ENCODE data around the gene NFILZ.
A peak's percentile ranks its signal among the peaks of the same experiment; 100 is the strongest.

NFILZ gene

DNA sequence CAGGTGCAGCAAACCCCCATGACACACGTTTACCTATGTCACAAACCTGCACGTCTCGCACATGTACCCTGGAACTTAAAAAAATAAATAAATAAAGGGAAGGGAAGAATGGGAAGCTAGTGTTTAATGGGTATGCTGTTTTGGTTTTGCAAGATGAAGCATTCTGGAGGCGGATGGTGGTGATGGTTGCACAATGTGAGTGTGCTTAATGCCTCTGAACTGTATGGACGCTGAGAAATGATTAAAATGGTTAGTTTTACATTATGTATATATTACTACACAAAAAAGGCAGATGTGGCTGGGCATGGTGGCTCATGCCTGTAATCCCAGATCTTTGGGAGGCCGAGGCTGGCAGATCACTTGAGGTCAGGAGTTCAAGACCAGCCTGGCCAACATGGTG, 17.8 kb downstream of the NFILZ start:
- no peak overlapping the region for H3K27ac ChIP-seq
- TF ChIP-seq, protein P1, sequence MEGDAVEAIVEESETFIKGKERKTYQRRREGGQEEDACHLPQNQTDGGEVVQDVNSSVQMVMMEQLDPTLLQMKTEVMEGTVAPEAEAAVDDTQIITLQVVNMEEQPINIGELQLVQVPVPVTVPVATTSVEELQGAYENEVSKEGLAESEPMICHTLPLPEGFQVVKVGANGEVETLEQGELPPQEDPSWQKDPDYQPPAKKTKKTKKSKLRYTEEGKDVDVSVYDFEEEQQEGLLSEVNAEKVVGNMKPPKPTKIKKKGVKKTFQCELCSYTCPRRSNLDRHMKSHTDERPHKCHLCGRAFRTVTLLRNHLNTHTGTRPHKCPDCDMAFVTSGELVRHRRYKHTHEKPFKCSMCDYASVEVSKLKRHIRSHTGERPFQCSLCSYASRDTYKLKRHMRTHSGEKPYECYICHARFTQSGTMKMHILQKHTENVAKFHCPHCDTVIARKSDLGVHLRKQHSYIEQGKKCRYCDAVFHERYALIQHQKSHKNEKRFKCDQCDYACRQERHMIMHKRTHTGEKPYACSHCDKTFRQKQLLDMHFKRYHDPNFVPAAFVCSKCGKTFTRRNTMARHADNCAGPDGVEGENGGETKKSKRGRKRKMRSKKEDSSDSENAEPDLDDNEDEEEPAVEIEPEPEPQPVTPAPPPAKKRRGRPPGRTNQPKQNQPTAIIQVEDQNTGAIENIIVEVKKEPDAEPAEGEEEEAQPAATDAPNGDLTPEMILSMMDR (IDR thresholded peaks at IDR 0.05): no peak
- TF ChIP-seq ZFX (IDR thresholded peaks at IDR 0.05; ENCODE audit: borderline replicate concordance): no peak

DNA sequence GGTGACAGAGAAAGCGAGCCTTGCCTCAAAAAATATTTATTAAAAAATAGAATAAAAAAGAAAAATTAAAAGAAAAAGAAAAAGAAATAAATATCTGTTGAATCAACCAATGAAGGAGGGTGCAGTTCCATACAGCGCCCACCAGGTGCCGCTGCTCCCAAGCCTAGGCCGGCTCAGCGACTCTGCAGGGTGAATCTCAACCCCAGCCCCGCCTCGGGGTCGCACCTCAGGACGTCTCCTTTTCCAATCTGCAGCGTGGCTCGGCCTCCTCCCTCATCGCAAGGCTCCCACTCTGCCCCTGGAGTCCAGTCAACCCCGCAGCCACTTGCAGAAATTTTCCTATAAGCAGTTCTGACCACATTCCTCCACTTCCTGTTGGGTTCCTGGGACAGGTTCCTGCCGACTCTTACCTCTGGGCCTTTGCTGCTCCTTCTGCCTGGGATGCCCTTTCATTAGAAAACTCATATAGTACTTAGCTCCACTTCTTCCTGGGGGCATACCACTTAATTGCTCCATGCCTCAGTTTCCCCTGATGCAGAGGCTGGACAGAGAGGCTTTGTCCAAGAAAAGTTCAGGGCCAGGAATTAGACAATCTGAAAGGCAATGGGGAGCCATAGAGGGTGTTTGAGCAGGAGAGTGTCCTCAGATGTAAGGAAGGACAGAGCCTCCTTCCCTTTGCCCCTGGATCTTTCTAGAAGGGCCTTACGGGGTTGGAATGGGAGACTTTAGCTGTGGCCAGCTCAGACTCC, 24.3 kb downstream of the NFILZ start:
- TF ChIP-seq ZFX (IDR thresholded peaks at IDR 0.05; ENCODE audit: borderline replicate concordance): no peak
- TF ChIP-seq, protein P1 (IDR thresholded peaks at IDR 0.05): peak; percentile 97
- no peak overlapping the region for H3K27ac ChIP-seq

DNA sequence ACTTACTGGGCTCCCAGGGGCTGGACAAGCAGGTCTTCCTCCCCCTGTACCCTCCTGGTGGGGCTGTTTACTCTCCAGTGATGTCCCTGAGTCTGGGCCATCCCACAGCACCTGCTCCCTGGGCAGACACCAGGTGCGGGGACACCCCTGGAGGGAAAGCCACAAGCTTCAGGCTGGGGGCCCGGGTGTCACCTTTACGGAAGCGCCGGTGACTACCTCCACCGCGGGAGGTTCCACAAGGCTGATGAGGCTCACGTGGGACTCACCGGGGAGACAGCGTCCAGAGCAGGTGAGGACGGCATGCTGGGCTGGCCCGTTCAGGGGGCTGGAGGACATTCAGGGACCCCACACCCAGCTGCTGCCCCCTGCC, 24.9 kb downstream of the NFILZ start:
- TF ChIP-seq, protein P1 (IDR thresholded peaks at IDR 0.05): no peak
- no peak for TF ChIP-seq ZFX (IDR thresholded peaks at IDR 0.05; ENCODE audit: borderline replicate concordance)
- no peak overlapping the region for H3K27ac ChIP-seq

DNA sequence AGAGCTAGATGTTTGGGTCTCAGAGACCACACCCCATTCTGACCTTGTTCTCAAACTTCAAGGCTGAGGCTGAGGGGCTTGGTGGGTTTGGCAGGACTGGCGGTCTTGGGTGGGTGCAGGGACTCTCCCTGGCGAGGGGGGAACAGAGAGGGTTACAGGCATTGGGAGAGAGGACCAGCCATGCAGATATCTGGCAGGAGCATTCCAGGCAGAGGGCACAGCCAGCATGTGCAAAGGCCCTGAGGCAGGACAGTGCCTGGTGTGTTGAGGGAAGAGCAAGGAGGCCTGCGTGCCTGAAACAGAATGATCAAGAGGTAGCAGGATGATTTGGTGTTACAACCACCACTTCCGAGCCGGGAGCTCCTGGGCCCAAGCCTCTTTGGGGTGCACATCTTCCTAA, 27.4 kb downstream of the NFILZ start:
- TF ChIP-seq, protein P1 (IDR thresholded peaks at IDR 0.05): no peak
- no peak for TF ChIP-seq ZFX (IDR thresholded peaks at IDR 0.05; ENCODE audit: borderline replicate concordance)
- no peak overlapping the region for H3K27ac ChIP-seq

DNA sequence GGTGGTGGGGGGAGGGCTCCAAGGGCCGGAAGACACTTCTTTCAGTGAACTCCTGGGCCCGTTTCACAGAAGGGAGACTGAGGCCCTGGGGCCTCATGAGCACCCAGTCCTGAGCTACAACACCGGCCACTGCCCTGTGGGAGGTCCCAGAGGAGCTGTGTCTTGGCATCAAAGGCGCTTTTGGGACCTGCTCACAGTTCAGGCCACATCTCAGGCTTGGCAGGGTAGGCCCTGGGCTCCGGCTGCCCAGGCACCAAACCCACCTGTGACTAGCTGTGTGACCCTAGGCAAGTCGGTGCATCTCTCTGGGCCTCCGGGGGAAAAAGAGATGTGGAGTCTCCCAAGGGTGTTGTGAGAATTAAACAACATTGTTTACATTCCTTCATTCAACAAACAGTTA, 29.5 kb downstream of the NFILZ start:
- TF ChIP-seq, protein P1 (IDR thresholded peaks at IDR 0.05): no peak
- no peak for TF ChIP-seq ZFX (IDR thresholded peaks at IDR 0.05; ENCODE audit: borderline replicate concordance)

DNA sequence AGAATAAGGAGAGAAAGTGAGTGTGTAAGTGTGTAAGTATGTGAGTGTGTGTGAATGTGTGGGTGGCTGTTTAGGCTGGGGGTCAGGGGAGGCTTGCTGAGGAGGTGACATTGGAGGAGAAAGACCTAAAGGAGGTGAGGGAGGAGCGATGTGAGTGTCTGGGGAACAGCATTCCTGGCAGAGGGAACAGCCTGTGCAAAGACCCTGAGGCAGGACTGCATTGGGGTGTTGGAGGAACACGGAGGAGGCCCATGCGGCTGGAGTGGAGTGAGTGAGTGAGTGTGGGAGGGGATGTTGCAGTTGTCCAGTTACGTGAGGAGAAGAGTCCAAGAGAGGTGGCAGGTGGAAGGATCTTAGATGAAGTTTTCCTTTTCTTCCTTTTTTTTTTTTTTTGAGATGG, 31.8 kb downstream of the NFILZ start:
- no peak for TF ChIP-seq ZFX (IDR thresholded peaks at IDR 0.05; ENCODE audit: borderline replicate concordance)
- no peak overlapping the region for H3K27ac ChIP-seq

More for the DNA sequence above, 29.5 kb downstream of the NFILZ start:
- H3K27ac ChIP-seq: no peak overlapping the region

DNA sequence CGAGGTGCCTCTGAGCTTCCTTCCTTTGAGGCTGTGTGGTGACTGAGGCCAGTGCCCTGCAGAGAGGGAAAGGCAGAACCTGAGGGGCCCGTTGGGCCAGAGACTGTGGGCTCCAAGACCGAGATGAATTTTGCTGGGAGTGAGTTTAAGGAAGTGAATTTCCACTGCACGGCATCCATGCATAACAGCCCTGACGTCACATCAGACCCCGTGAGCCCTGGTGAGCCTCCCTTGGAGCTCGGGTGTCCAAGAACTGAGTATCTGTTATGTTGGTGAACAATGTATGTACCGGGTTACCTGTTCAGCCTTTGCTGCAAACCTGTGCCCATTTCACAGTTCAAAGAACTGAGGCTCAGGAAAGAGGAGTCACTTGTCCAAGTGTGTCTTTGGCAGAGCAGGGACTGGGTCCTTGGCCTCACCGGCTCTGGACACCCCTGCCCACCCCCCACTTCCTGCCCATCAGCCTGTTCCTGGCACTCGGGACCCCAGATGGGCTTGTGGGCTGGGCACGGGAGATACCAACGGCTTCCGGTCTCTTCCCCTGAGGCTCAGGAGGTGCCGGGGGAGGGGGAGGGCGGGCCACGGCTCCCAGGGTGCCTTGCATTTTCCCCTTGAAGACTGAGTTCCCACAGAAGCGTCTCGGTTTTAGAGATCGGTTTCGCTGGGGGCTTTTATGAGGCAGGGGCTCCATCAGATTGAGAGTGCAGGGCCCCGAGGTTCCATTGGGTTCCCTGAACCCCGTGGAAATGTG, 33.7 kb downstream of the NFILZ start:
- H3K27ac ChIP-seq: no peak overlapping the region
- TF ChIP-seq ZFX (IDR thresholded peaks at IDR 0.05; ENCODE audit: borderline replicate concordance): no peak
- TF ChIP-seq, protein P1 (IDR thresholded peaks at IDR 0.05): no peak

Data from 22Rv1 (cell line).